Measurements from ENCODE around the gene ATP9A.
A peak's percentile ranks its signal among the peaks of the same experiment; 100 is the strongest.

Gene ATP9A

GRCh38 chr20:51595058-51595532, 173.1 kb downstream of the ATP9A start:
- peak; percentile 65 for DNase-seq (ENCODE audit: low read depth)
- peak; percentile 93 for TF ChIP-seq CTCF (IDR thresholded peaks at IDR 0.05; ENCODE audit: control insufficient read depth, extremely low read depth, insufficient read depth)
- H3K4me3 ChIP-seq (ENCODE audit: low read depth, low read length), result no peak overlapping the region

GRCh38 chr20:51594236-51595057, 173.7 kb downstream of the ATP9A start:
- H3K4me3 ChIP-seq (ENCODE audit: low read depth, low read length), result no peak overlapping the region
- DNase-seq (ENCODE audit: low read depth), result no peak
- TF ChIP-seq CTCF (IDR thresholded peaks at IDR 0.05; ENCODE audit: control insufficient read depth, extremely low read depth, insufficient read depth), result no peak

GRCh38 chr20:51593584-51593983, 174.6 kb downstream of the ATP9A start:
- DNase-seq (ENCODE audit: low read depth), result no peak
- no peak overlapping the region for H3K4me3 ChIP-seq (ENCODE audit: low read depth, low read length)
- no peak for TF ChIP-seq CTCF (IDR thresholded peaks at IDR 0.05; ENCODE audit: control insufficient read depth, extremely low read depth, insufficient read depth)

- H3K4me3 ChIP-seq (ENCODE audit: low read depth, low read length), result no peak overlapping the region
- TF ChIP-seq CTCF (IDR thresholded peaks at IDR 0.05; ENCODE audit: control insufficient read depth, extremely low read depth, insufficient read depth), result no peak
- no peak for DNase-seq (ENCODE audit: low read depth)
Observed at GRCh38 chr20:51592564-51592963, 175.6 kb downstream of the ATP9A start.

- H3K4me3 ChIP-seq (ENCODE audit: low read depth, low read length), result no peak overlapping the region
- no peak for DNase-seq (ENCODE audit: low read depth)
- no peak for TF ChIP-seq CTCF (IDR thresholded peaks at IDR 0.05; ENCODE audit: control insufficient read depth, extremely low read depth, insufficient read depth)
Observed at GRCh38 chr20:51591871-51592270, 176.3 kb downstream of the ATP9A start.

GRCh38 chr20:51588762-51589161, 179.4 kb downstream of the ATP9A start:
- H3K4me3 ChIP-seq (ENCODE audit: low read depth, low read length), result no peak overlapping the region
- DNase-seq (ENCODE audit: low read depth), result no peak
- TF ChIP-seq CTCF (IDR thresholded peaks at IDR 0.05; ENCODE audit: control insufficient read depth, extremely low read depth, insufficient read depth), result no peak

- TF ChIP-seq CTCF (IDR thresholded peaks at IDR 0.05; ENCODE audit: control insufficient read depth, extremely low read depth, insufficient read depth), result no peak
- no peak for DNase-seq (ENCODE audit: low read depth)
Observed at GRCh38 chr20:51587145-51587544, 181.0 kb downstream of the ATP9A start.

More at GRCh38 chr20:51587145-51587544, 181.0 kb downstream of the ATP9A start:
- H3K4me3 ChIP-seq (ENCODE audit: low read depth, low read length), result no peak overlapping the region

All from LNCaP clone FGC (cell line).